GM12878 (cell line): ENCODE results near the gene PLSCR3.

Experiments used
- CBX3 ChIP-seq: fragments of 200-600 bp; sonication (generic); IDR thresholded peaks from 2 replicates; pipeline ENCODE4 v1.6.1; 2016; ENCODE audit warnings: low read depth, borderline replicate concordance
- CEBPB ChIP-seq, 2 experiments: fragments of 150-350 bp in 1 of 2; IDR thresholded peaks; 2 replicates each; pipeline ENCODE4 v1.6.1; 2012 to 2014; ENCODE audit warnings: low read depth in 2 of 2, low read length in 2 of 2, borderline replicate concordance in 1 of 2, inconsistent platforms in 1 of 2
- CTCF ChIP-seq, 3 experiments: IDR thresholded peaks in 2 of 3; conservative IDR thresholded peaks in 1 of 3; 2 replicates each; pipeline ENCODE4 v1.5.1; 2011; ENCODE audit warnings: low read depth in 3 of 3, low read length in 3 of 3, mild to moderate bottlenecking in 3 of 3, control low read depth in 2 of 3, moderate library complexity in 2 of 3, inconsistent platforms in 1 of 3, mixed read lengths in 1 of 3; ENCODE audit not compliant: control insufficient read depth in 2 of 3, insufficient read depth in 1 of 3; ENCODE audit errors: extremely low read depth in 1 of 3
- HDAC2 ChIP-seq: fragments of 200-600 bp; sonication (generic); IDR thresholded peaks from 2 replicates; pipeline ENCODE4 v1.6.1; 2017
- POLR2AphosphoS5 ChIP-seq: IDR thresholded peaks from 2 replicates; pipeline ENCODE4 v1.6.1; 2011; ENCODE audit warnings: mild to moderate bottlenecking, low read length, inconsistent platforms

- TF ChIP-seq CTCF (IDR thresholded peaks at IDR 0.05 in 2 of 3, conservative IDR thresholded peaks at IDR 0.05 in 1 of 3; ENCODE audit: control insufficient read depth in 2 of 3, extremely low read depth in 1 of 3, insufficient read depth in 1 of 3, low read depth in 3 of 3, low read length in 3 of 3) (no peak), POLR2AphosphoS5 (no peak), CEBPB (IDR thresholded peaks at IDR 0.05; ENCODE audit: borderline replicate concordance in 1 of 2, low read depth in 2 of 2, low read length in 2 of 2) (no peak), CBX3 (no peak), HDAC2 (no peak)
Measured at GRCh38 chr17:7413346-7413985, 19.1 kb upstream of the PLSCR3 start.
